HT-29 (cell line): ENCODE data around the gene KRTAP1-5. TPM values are rescaled to one million over a fixed set of nuclear protein-coding genes. Genes with fewer than 3 reads are reported as not detected.
"Not testable (repeated sequence)": the region's sequence is repeated elsewhere in the genome, so short reads cannot be mapped to it uniquely, and the experiment has no call there.

Experiments
- DNase-seq: peaks from one replicate; pipeline ENCODE4 v3.0.0-alpha.2; 2015; ENCODE audit warnings: low spot score
- total RNA-seq: library from RNA; depleted of rRNA; stranded (reverse); fragments of >200 nt; shearing (Covaris generic); gene quantifications from 2 replicates; pipeline ENCODE4 v1.2.3, GENCODE V29; 2014; rRNA removed

Gene KRTAP1-5
- not detected in 2 replicates for total RNA-seq

DNA sequence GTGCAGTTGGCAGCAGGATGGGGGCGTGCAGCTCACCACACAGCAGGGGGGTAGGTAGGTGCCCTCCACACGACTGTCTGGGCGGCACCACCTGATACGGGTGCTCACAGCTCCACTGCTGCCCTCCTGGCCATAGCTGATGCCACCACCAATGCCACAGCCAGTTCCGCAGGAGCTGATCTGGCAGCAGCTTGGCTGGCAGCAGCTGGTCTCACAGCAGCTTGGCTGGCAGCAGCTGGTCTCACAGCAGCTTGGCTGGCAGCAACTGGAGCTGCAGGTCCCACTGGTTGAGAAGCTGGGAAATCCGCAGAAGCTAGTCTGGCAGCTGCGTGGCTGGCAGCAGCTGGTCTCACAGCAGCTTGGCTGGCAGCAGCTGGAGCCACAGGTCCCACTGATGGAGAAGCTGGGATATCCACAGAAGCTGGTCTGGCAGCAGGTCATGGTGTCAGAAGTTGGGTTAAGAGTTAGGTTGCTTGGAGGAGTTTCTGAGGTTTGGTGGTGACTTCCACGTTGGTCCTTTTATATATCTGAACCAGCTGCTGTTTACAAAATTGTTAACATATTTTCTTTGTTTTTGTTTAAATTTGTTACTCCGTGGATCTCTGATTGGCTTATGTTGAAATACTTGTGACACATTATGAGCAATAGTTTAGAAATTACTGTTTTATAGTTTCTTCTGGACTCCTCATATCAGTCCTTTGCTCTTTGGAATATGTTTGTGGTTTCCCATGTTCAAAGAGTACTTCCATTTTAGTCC, at the start of gene KRTAP1-5:
Gene KRTAP1-5 (minus strand): TSS at position 494 of the 757 bp plus-strand sequence. CDS start 53 bp downstream, at position 441.
- no peak for DNase-seq

DNA sequence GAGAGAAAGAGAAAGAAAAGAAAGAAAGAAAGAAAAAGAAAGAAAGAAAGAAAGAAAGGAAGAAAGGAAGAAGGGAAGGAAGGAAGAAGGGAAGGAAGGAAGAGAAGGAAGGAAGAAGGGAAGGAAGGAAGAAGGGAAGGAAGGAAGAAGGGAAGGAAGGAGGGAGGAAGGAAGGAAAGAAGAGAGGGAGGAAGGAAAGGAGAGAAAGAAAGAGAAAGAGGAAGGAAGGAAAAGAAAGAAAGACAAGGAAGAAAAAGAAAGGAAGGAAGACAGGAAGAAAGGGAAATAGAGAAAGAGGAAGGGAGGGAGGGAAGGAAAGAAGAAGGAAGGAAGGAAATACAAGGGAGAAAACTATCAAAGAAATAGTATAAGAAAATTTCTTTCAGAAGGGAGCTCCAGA, 49.8 kb upstream of the KRTAP1-5 start:
- no peak for DNase-seq

DNA sequence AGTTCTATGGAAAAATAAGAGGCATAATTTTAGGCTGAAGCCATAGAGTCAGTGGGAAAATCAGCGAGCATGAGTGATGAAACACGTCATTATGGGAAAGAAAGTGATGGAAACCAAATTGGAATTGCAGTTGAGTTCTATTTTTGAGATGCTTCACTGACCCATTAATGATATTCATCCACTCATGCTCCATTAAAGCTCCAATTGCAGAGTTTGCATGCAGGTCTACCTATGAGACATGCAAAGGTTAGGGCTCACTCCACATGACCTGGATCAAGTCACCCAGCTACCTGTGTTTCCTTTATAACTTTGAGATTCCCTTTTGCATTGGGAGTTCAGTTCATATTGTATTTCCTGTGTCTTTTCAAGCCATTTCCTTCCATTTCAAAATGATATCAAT, 46.7 kb upstream of the KRTAP1-5 start:
- no peak for DNase-seq

- DNase-seq: peak; percentile 16
Observed at GRCh38 chr17:41071606-41072360, 44.8 kb upstream of the KRTAP1-5 start.

GRCh38 chr17:41069031-41069430, 42.0 kb upstream of the KRTAP1-5 start:
- no peak for DNase-seq

DNA sequence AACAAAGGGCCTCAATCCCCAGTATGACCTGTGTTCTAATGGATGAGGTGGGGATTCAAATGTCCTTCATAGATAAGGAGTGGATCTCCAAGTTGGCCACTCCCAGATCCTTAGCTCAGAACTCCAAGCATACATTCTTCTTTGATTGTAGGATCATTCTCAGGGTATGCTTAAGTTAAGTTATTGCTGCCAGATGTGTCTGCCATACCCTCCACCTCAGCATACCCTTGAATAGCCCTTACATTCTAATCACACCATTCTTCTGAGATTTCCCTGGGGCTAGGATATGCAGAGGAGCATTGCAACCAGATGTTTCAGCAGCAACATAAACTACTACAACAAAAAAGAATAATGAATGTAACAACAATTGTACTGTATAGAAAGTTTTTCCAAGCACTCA, 40.3 kb upstream of the KRTAP1-5 start:
- DNase-seq: no peak

DNA sequence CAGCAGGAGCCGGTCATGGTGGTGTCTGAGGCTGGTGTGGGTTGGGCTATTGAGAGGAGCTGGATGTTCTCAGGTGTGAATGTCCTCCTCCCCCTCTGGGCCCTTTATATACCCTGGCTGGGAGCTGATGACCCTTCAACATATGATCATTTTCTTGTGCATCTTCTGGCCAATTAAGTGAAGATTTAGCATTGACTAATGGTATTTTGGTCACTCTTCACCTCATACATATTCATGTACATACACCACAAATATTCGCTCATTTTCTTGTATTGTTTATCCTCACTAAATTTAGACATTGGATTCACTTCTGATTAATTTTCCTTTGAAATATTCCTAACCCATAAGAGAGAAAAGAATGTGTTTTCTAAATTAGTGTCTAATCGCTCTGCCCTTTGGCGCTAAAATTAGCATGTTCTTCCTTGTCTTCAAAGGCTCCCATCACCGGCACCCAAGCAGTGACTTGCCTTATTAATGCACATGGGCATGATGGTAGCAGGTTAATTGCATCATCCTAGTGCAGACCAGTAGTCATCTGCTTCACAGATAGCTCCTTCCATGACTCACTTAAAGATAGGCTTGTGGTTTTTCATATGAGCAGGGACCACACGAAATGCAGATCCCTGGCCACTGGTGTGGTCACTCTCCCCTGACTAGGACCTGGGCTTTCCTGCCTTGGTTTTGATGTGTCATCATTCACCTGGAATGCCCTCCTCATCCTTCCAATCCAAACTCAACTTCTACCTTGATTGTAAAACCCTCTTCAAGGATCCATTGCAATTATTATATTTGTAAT, 39.0 kb upstream of the KRTAP1-5 start, which contains the start of gene KRTAP2-4:
Gene KRTAP2-4 (minus strand): TSS at position 51 of the 796 bp plus-strand sequence. CDS start 34 bp downstream, at position 17.
- no peak for DNase-seq

GRCh38 chr17:41065016-41065689, 38.1 kb upstream of the KRTAP1-5 start:
- DNase-seq: not testable (repeated sequence)

DNA sequence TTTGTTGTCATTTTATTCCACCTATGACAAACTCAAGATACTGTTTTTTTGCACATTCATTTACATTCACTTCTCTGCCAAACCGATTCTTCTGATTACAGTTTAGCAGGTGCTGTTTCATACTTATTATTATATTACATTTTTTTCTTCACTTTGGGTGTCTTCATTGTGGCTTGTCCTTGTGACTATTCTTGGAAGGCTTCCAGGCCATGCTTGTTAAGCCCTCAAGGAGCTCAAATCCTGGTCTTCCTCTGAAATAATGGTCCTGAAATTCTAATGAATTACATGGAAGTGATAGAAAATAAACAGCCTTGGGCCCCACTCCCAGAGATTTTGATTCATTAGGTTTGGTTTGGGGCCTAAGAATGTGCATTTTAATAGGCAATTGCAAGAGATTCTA, 37.3 kb upstream of the KRTAP1-5 start:
- no peak for DNase-seq

DNA sequence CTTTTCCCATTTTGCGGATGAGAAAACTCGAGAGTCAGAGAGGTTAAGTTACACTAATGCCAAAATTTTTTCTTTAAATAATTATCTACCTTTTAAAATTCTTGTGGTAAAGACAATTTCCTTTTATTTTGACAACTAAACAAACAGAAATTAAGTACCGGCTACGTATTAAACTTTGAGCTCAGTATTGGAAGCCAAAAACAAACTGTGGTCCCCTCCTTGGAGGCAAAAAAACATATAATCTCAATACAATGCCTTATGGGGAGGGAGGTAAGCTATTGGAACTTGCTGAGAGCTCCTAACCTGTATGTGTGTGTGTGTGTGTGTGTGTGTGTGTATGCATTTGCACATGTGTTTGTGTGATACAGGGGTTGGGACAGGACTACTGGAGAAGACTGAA, 36.4 kb upstream of the KRTAP1-5 start:
- no peak for DNase-seq

- DNase-seq: no peak
Observed at GRCh38 chr17:41061964-41062363, 35.0 kb upstream of the KRTAP1-5 start.

GRCh38 chr17:41060052-41060604, 33.1 kb upstream of the KRTAP1-5 start, which contains the start of gene KRTAP2-3:
KRTAP2-3 (minus strand) TSS chr17:41060114; CDS start chr17:41060050, 64 bp downstream.
- DNase-seq: no peak

- DNase-seq: not testable (repeated sequence)
Observed at GRCh38 chr17:41059276-41060051, 32.5 kb upstream of the KRTAP1-5 start.

DNA sequence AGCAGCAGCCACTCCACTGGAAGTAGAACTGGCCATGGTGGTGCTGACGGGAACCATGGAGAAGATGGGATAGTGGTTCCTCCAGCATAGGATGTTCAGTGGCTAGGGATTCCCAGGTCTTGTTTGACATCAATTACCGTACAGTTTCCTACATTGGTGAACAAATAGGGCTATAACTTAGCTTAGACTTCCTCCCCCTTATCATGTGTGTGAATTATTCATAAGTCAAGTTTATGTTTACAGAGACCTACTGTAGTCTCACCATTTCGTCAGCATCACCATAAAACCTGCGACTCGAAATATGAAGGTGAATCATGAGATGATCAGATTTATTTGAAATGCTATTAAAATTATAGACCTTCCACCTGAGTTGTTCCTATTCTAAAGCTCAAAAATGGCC, 31.7 kb upstream of the KRTAP1-5 start:
- no peak for DNase-seq

DNA sequence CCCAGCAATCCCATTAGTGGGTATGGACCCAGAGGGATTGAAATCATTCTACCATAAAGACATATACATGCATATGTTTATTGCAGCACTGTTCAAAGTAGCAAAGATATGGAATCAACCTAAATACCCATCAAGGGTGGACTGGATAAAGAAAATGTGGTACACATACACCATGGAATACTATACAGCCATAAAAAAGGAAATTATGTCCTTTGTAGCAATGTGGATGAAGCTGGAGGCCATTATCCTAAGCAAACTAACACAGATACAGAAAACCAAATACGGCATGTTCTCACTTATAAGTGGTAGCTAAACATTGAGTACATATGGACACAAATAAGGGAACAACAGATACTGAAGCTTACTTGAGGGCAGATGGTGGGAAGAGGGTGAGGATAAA, 30.5 kb upstream of the KRTAP1-5 start:
- no peak for DNase-seq

DNA sequence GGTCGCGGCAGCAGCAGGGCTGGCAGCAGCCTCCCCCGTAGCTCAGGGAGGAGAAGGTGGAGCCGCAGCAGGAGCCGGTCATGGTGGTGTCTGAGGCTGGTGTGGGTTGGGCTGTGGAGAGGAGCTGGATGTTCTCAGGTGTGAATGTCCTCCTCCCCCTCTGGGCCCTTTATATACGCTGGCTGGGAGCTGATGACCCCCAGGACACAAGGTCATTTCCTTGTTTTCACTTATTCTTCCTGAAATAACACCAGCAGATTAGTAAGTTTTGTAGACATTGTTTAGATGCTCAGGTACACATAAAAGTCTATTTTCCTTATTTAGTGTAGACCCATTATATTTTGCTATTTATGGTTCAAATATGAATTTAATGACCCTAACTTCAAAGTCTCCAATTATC, 28.1 kb upstream of the KRTAP1-5 start, which contains the start of gene KRTAP2-2:
Gene KRTAP2-2 (minus strand): TSS at position 101 of the 400 bp plus-strand sequence. CDS start 19 bp downstream, at position 82.
- not testable (repeated sequence) for DNase-seq

- DNase-seq: not testable (repeated sequence)
Observed at GRCh38 chr17:41054556-41054955, 27.5 kb upstream of the KRTAP1-5 start.

- no peak for DNase-seq
Observed at GRCh38 chr17:41054025-41054424, 27.0 kb upstream of the KRTAP1-5 start.

- no peak for DNase-seq
Observed at GRCh38 chr17:41052566-41052965, 25.6 kb upstream of the KRTAP1-5 start.

DNA sequence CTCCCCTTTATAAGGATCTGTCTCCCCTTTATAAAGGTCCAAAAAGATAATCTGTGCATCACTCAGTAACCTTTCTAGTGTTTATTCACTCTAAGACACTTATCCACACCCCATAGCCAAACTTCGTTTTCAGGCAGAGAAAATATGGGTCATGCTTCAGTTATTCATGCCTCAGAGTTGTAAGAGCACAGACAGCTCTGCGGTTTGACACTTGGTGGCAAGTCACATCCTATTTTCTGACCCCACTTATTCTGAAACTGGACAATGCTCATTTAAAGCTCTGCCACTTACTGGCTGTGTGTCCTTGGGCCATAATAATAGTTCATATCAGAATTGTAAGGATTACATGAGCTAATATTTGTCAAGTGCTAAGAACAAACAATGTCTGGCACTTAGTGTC, 22.1 kb upstream of the KRTAP1-5 start:
- no peak for DNase-seq
